ENCODE results near the gene TSPAN16. TPM values are rescaled to one million over a fixed set of nuclear protein-coding genes. Genes with fewer than 3 reads are reported as not detected.
"Not testable (repeated sequence)": the region's sequence is repeated elsewhere in the genome, so short reads cannot be mapped to it uniquely, and the experiment has no call there.

TSPAN16 gene
- total RNA-seq, 1 donor from 2014 or later = not detected

- peaks cover 6% of the 10 kb centered on the region for H3K4me1 Mint-ChIP-seq
- no peaks in the 10 kb centered on the region for H3K36me3 Mint-ChIP-seq (ENCODE audit: low read depth)
- DNase-seq (no peak), ATAC-seq (ENCODE audit: low read depth) (no peak)
- H3K9me3 Mint-ChIP-seq = no peaks in the 10 kb centered on the region
- H3K27ac Mint-ChIP-seq = no peak overlapping the region
- POLR2A ChIA-PET = no interaction called here
- intact Hi-C loops (cut with micrococcal nuclease) = loop anchor here (10.0 kb wide), 1 partner anchor 289 kb away; no protein-coding TSS in a partner anchor
- no peak overlapping the region for H3K4me3 Mint-ChIP-seq
- CTCF ChIA-PET = interaction anchor here (1.2 to 2.6 kb wide), 4 partner anchors 110 to 186 kb away, joined by 3 to 9 read pairs (median 4); no protein-coding TSS in a partner anchor
- H3K27me3 Mint-ChIP-seq = peaks cover 8% of the 10 kb centered on the region
- TF ChIP-seq CTCF (IDR thresholded peaks at IDR 0.05) = no peak
Measured at GRCh38 chr19:11296264-11296663, 304 bp downstream of the TSPAN16 start.

- CTCF ChIA-PET = no interaction called here
- Mint-ChIP-seq H3K4me3 (no peak overlapping the region), H3K4me1 (no peaks in the 10 kb centered on the region), H3K27ac (no peak overlapping the region), H3K36me3 (ENCODE audit: low read depth) (no peaks in the 10 kb centered on the region), H3K9me3 (no peaks in the 10 kb centered on the region), H3K27me3 (peaks cover 5% of the 10 kb centered on the region)
- ATAC-seq (ENCODE audit: low read depth) = no peak
- intact Hi-C loops (cut with micrococcal nuclease) = loop anchor here (10.0 kb wide), 1 partner anchor 285 kb away; no protein-coding TSS in a partner anchor
- DNase-seq = no peak
- no peak for TF ChIP-seq CTCF (IDR thresholded peaks at IDR 0.05)
- POLR2A ChIA-PET = no interaction called here
Measured at GRCh38 chr19:11299946-11300810, 4.2 kb downstream of the TSPAN16 start.

GRCh38 chr19:11300811-11301120 lies 4.8 kb downstream of the TSPAN16 start:
- TF ChIP-seq CTCF (IDR thresholded peaks at IDR 0.05) = no peak
- no peak for ATAC-seq (ENCODE audit: low read depth)
- CTCF ChIA-PET = no interaction called here
- H3K27me3 Mint-ChIP-seq = peaks cover 5% of the 10 kb centered on the region
- H3K9me3 Mint-ChIP-seq = no peaks in the 10 kb centered on the region
- POLR2A ChIA-PET = no interaction called here
- H3K36me3 Mint-ChIP-seq (ENCODE audit: low read depth) = no peaks in the 10 kb centered on the region
- no peak overlapping the region for H3K27ac Mint-ChIP-seq
- H3K4me3 Mint-ChIP-seq = no peak overlapping the region
- H3K4me1 Mint-ChIP-seq = no peaks in the 10 kb centered on the region
- no peak for DNase-seq
- intact Hi-C loops (cut with micrococcal nuclease) = no loop called here

- H3K27me3 Mint-ChIP-seq = peaks cover 9% of the 10 kb centered on the region
- H3K27ac Mint-ChIP-seq = no peak overlapping the region
- TF ChIP-seq CTCF (IDR thresholded peaks at IDR 0.05) = no peak
- no peak overlapping the region for H3K4me3 Mint-ChIP-seq
- POLR2A ChIA-PET = no interaction called here
- CTCF ChIA-PET = interaction anchor here (1.4 kb wide), 1 partner anchor 11 kb away, joined by 3 read pairs; no protein-coding TSS in a partner anchor
- no peaks in the 10 kb centered on the region for H3K4me1 Mint-ChIP-seq
- intact Hi-C loops (cut with micrococcal nuclease) = no loop called here
- ATAC-seq (ENCODE audit: low read depth) (no peak), DNase-seq (no peak)
- H3K36me3 Mint-ChIP-seq (ENCODE audit: low read depth) = no peaks in the 10 kb centered on the region
- H3K9me3 Mint-ChIP-seq = no peaks in the 10 kb centered on the region
Measured at GRCh38 chr19:11304936-11305335, 9.0 kb downstream of the TSPAN16 start.

GRCh38 chr19:11306337-11306736 lies 10.4 kb downstream of the TSPAN16 start:
- intact Hi-C loops (cut with micrococcal nuclease) = no loop called here
- Mint-ChIP-seq H3K4me3 (no peak overlapping the region), H3K9me3 (no peaks in the 10 kb centered on the region), H3K27me3 (peaks cover 7% of the 10 kb centered on the region), H3K27ac (no peak overlapping the region), H3K36me3 (ENCODE audit: low read depth) (no peaks in the 10 kb centered on the region), H3K4me1 (no peaks in the 10 kb centered on the region)
- ChIA-PET POLR2A (no interaction called here), CTCF (no interaction called here)
- no peak for DNase-seq
- ATAC-seq (ENCODE audit: low read depth) = no peak
- no peak for TF ChIP-seq CTCF (IDR thresholded peaks at IDR 0.05)

GRCh38 chr19:11320278-11320995 lies 24.5 kb downstream of the TSPAN16 start:
- H3K36me3 Mint-ChIP-seq (ENCODE audit: low read depth); H3K27ac Mint-ChIP-seq; intact Hi-C loops (cut with micrococcal nuclease); ATAC-seq (ENCODE audit: low read depth); H3K9me3 Mint-ChIP-seq; H3K4me3 Mint-ChIP-seq; DNase-seq; H3K27me3 Mint-ChIP-seq: not testable (repeated sequence)
- CTCF ChIA-PET = interaction anchor here (0.7 kb wide), 1 partner anchor 194 kb away, joined by 3 read pairs; no protein-coding TSS in a partner anchor
- H3K4me1 Mint-ChIP-seq = peaks cover 52% of the 10 kb centered on the region
- POLR2A ChIA-PET = interaction anchor here (0.6 kb wide), 2 partner anchors 13 to 107 kb away, joined by 4 read pairs; no protein-coding TSS in a partner anchor
